BJ (cell line): ENCODE results near the gene ZCCHC2. TPM values are rescaled to one million over a fixed set of nuclear protein-coding genes. Genes with fewer than 3 reads are reported as not detected.

Experiments
- CTCF ChIA-PET: fragments of 350-600 bp; formaldehyde crosslinking; extraction: SDS; loops from one replicate; lab custom pipeline; 2021; ENCODE audit warnings: antibody characterized with exemption, inconsistent platforms; lab: Yijun Ruan, JAX
- POLR2A ChIA-PET: fragments of 300-600 bp; sonication (Branson Sonifier 250); formaldehyde crosslinking; extraction: SDS; loops from one replicate; lab custom pipeline; 2021; ENCODE audit warnings: antibody characterized with exemption; lab: Charles Lee
- DNase-seq: peaks from one replicate; pipeline ENCODE4 v3.0.0-alpha.2; 2011; ENCODE audit warnings: low read depth
- H3K27me3 ChIP-seq: 2 replicates; pipeline ENCODE4 v1.6.0; 2011; ENCODE audit warnings: low read length; ENCODE audit not compliant: control insufficient read depth, insufficient read depth
- H3K36me3 ChIP-seq: 2 replicates; pipeline ENCODE4 v1.5.1; 2011; ENCODE audit warnings: low read length; ENCODE audit not compliant: control insufficient read depth, insufficient read depth
- H3K4me3 ChIP-seq: 2 replicates; pipeline ENCODE4 v1.5.1; 2011; ENCODE audit warnings: low read depth, mild to moderate bottlenecking, control low read depth, low read length
- polyA plus RNA-seq: library from polyadenylated mRNA; depleted of rRNA; stranded (reverse); fragments of >200 nt; gene quantifications from 2 replicates; pipeline ENCODE4 v1.2.3, GENCODE V29; 2011
- TF ChIP-seq, protein P1 (sequence below): IDR thresholded peaks from 2 replicates; pipeline ENCODE4 v1.5.1; 2011; ENCODE audit warnings: low read depth, mild to moderate bottlenecking, control low read depth, inconsistent platforms, low read length, moderate library complexity; ENCODE audit not compliant: insufficient read depth

ZCCHC2 gene
- polyA plus RNA-seq, 1 experiment = 5.8 TPM

DNA sequence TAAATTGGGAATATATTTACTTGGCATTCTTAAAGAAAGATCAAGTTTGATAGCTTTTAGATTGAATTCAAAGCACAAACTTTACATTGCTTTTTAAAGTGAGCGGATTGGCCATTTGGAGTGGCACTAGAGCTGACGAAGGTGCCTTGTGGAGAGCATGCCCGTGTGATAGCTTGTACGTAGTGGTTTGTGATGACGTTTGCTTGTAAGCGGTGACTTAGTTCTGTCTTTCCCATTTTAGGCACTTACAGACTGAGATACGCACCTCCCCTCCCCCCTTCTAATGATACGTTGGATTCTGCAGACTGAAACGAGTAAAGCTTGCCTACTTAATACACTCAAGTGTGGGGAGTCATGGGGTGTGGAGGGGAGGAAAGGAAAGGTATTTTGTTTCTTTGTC is 53.4 kb downstream of the ZCCHC2 start:
- POLR2A ChIA-PET = no interaction called here
- DNase-seq = no peak
- TF ChIP-seq, protein P1, sequence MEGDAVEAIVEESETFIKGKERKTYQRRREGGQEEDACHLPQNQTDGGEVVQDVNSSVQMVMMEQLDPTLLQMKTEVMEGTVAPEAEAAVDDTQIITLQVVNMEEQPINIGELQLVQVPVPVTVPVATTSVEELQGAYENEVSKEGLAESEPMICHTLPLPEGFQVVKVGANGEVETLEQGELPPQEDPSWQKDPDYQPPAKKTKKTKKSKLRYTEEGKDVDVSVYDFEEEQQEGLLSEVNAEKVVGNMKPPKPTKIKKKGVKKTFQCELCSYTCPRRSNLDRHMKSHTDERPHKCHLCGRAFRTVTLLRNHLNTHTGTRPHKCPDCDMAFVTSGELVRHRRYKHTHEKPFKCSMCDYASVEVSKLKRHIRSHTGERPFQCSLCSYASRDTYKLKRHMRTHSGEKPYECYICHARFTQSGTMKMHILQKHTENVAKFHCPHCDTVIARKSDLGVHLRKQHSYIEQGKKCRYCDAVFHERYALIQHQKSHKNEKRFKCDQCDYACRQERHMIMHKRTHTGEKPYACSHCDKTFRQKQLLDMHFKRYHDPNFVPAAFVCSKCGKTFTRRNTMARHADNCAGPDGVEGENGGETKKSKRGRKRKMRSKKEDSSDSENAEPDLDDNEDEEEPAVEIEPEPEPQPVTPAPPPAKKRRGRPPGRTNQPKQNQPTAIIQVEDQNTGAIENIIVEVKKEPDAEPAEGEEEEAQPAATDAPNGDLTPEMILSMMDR = no peak
- Histone ChIP-seq H3K36me3 (peaks cover 10% of the 10 kb centered on the region), H3K4me3 (no peak overlapping the region), H3K27me3 (no peaks in the 10 kb centered on the region)
- CTCF ChIA-PET = interaction anchor here (0.6 to 2.1 kb wide), 3 partner anchors 8 to 407 kb away, joined by 3 to 14 read pairs (median 3); no protein-coding TSS in a partner anchor

DNA sequence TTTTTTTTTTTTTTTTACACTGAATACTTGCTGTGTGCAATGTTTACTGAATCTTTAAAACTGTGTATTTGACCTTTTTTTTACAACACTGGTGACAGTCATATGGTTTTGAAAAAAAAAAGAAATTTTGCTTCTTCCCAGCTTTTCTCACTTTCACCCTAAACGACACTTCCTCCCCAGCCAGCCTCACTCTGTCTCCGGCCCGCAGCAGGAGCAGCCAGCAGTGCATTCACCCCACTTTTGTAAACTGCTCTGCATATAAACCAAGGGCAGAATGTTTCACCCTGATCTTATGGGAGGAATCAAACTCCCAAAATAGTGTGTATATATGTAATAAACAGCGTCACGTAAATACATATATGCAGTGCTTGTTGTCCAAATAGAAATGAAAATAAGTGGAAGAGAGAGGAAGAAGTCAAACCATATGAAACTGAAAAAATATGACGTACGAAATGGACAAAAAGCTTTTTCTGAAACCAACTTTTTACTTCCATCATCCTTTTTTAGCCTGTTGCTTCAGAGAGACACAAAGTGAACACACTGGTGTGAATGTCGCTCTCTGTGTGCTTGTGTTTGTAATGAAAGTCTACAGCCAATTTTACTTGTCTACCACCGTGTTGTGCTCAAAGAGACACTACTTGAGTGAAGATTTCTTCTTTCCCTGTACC is 54.2 kb downstream of the ZCCHC2 start:
- Histone ChIP-seq H3K36me3 (peaks cover 8% of the 10 kb centered on the region), H3K27me3 (no peaks in the 10 kb centered on the region), H3K4me3 (no peak overlapping the region)
- no peak for DNase-seq
- TF ChIP-seq, protein P1 = no peak
- POLR2A ChIA-PET = no interaction called here
- CTCF ChIA-PET = interaction anchor here (0.7 kb wide), 1 partner anchor 406 kb away, joined by 3 read pairs; no protein-coding TSS in a partner anchor

DNA sequence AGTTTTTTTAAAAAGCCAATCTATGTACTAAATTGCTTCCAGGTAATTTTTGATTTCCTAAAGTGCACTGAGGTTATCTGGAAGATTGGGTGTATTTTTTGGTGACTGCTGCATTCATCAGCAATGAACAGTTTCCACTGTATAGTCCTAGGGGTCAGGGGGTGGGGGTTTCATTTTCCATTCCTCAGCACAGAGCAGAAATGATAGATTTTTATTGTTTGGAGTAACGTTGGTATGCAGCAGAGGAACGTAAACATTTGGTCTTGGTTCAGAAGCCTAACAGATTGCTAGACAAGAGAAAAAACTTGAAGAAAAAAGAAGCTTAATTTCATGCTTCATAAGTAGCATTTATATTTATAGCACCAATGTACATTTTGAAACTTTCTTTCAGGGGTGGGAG is 54.9 kb downstream of the ZCCHC2 start:
- CTCF ChIA-PET = interaction anchor here (1.2 to 1.3 kb wide), 3 partner anchors 9 to 405 kb away, joined by 3 to 6 read pairs (median 4); no protein-coding TSS in a partner anchor
- no peaks in the 10 kb centered on the region for H3K27me3 ChIP-seq
- POLR2A ChIA-PET = no interaction called here
- no peak for DNase-seq
- peaks cover 8% of the 10 kb centered on the region for H3K36me3 ChIP-seq
- no peak overlapping the region for H3K4me3 ChIP-seq
- TF ChIP-seq, protein P1 = no peak

DNA sequence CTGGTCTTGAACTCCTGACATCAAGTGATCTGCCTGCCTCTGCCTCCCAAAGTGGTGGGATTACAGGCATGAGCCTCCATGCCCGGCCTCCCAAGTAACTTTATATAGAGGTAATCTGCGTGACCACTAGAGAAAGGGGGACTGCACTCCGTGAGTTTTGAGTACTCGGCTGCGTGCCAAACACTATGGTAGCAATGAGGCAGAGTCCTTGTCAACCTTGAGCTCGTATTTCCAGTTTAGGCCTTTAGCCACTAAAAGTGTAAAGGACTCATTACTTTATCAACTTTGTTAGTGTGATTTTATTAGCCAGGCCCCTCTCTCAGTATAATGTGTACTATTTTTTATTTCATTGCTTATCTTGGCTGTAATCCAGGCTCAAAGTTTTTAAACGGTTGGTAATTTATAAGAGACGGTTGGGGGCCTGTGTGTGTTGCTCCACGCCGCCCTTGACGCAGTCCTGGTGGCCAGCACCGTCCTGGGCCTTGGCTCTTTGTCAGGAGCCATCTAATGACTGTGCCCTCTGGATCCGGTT is 56.2 kb downstream of the ZCCHC2 start:
- Histone ChIP-seq H3K27me3 (no peaks in the 10 kb centered on the region), H3K36me3 (peaks cover 8% of the 10 kb centered on the region), H3K4me3 (no peak overlapping the region)
- CTCF ChIA-PET = interaction anchor here (0.6 to 2.1 kb wide), 7 partner anchors 11 to 403 kb away, joined by 3 to 11 read pairs (median 4); no protein-coding TSS in a partner anchor
- no peak for DNase-seq
- TF ChIP-seq, protein P1 = no peak
- POLR2A ChIA-PET = no interaction called here

DNA sequence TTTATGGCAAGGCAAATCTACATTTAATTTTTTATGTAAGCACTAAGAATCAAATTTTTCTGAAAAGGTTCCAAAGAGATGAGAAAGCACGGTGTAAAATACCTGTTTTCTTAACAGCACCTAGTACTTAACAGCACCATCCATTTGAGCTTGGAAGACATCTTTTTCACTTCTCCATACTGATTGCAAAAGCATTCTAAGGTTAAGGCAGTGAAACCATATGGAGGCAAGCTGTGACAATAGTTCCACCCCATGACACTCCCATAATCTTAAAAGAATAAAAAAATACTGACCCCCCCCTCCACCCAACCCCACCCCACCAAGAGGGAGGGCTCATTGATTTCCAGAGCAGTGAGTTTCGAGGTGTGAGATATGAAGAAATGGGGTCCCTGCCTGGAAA is 60.6 kb downstream of the ZCCHC2 start:
- POLR2A ChIA-PET = no interaction called here
- TF ChIP-seq, protein P1 = no peak
- Histone ChIP-seq H3K27me3 (no peaks in the 10 kb centered on the region), H3K36me3 (no peaks in the 10 kb centered on the region), H3K4me3 (no peak overlapping the region)
- DNase-seq = no peak
- CTCF ChIA-PET = interaction anchor here (0.6 to 6.9 kb wide), 24 partner anchors 8 to 402 kb away, joined by 3 to 131 read pairs (median 4); no protein-coding TSS in a partner anchor
